H9 (cell line): ENCODE measurements around the gene ADCY1. TPM values are rescaled to one million over a fixed set of nuclear protein-coding genes. Genes with fewer than 3 reads are reported as not detected.

Experiments
- DNase-seq: peaks from one replicate; pipeline ENCODE4 v3.0.0-alpha.2; 2017
- H2AFZ ChIP-seq: one replicate; pipeline ENCODE4 v1.6.1; 2013; ENCODE audit warnings: mild to moderate bottlenecking, low read length, control low read depth, moderate library complexity
- H2AK5ac ChIP-seq: 2 replicates; pipeline ENCODE4 v1.6.1; 2013; ENCODE audit warnings: low read length, control low read depth, mixed read lengths; ENCODE audit not compliant: insufficient read length
- H2BK120ac ChIP-seq: one replicate; pipeline ENCODE4 v1.6.1; 2013; ENCODE audit warnings: low read depth, mild to moderate bottlenecking, low read length, control low read depth, inconsistent platforms; ENCODE audit not compliant: poor library complexity, severe bottlenecking
- H2BK12ac ChIP-seq: 2 replicates; pipeline ENCODE4 v1.6.1; 2013; ENCODE audit warnings: low read length, control low read depth, mixed read lengths, low read depth; ENCODE audit not compliant: insufficient read length
- H2BK15ac ChIP-seq: 2 replicates; pipeline ENCODE4 v1.6.1; 2013; ENCODE audit warnings: low read depth, low read length, control low read depth
- H2BK20ac ChIP-seq: one replicate; pipeline ENCODE4 v1.6.1; 2013; ENCODE audit warnings: low read depth, mild to moderate bottlenecking, low read length, control low read depth, inconsistent platforms; ENCODE audit not compliant: poor library complexity, severe bottlenecking
- H2BK5ac ChIP-seq: 2 replicates; pipeline ENCODE4 v1.6.1; 2013; ENCODE audit warnings: low read length, control low read depth, mixed read lengths; ENCODE audit not compliant: insufficient read length
- H3K14ac ChIP-seq: 2 replicates; pipeline ENCODE4 v1.6.1; 2013; ENCODE audit warnings: low read length, control low read depth; ENCODE audit not compliant: insufficient read depth
- H3K18ac ChIP-seq: 2 replicates; pipeline ENCODE4 v1.6.1; 2013; ENCODE audit warnings: low read depth, mild to moderate bottlenecking, mixed read lengths, low read length, control low read depth; ENCODE audit not compliant: insufficient read length
- H3K23ac ChIP-seq: 2 replicates; pipeline ENCODE4 v1.6.1; 2013; ENCODE audit warnings: low read length, control low read depth, mixed read lengths, low read depth; ENCODE audit not compliant: insufficient read length
- H3K23me2 ChIP-seq: 2 replicates; pipeline ENCODE4 v1.6.1; 2013; ENCODE audit warnings: low read depth, mild to moderate bottlenecking, mixed read lengths, low read length, control low read depth; ENCODE audit not compliant: insufficient read length, poor library complexity, severe bottlenecking
- H3K27ac ChIP-seq: 2 replicates; pipeline ENCODE4 v1.5.1; 2013; ENCODE audit warnings: low read length, control low read depth, mixed read lengths, low read depth; ENCODE audit not compliant: insufficient read length
- H3K27me3 ChIP-seq: 2 replicates; pipeline ENCODE4 v1.6.1; 2013; ENCODE audit warnings: low read length, control low read depth, inconsistent platforms; ENCODE audit not compliant: insufficient read depth
- H3K4ac ChIP-seq: 2 replicates; pipeline ENCODE4 v1.6.1; 2013; ENCODE audit warnings: low read depth, mild to moderate bottlenecking, control low read depth, inconsistent platforms, low read length, moderate library complexity
- H3K4me1 ChIP-seq: 2 replicates; pipeline ENCODE4 v1.6.1; 2013; ENCODE audit warnings: low read length, control low read depth, inconsistent platforms; ENCODE audit not compliant: insufficient read depth
- H3K4me2 ChIP-seq: 2 replicates; pipeline ENCODE4 v1.6.1; 2013; ENCODE audit warnings: low read length, control low read depth, mixed read lengths; ENCODE audit not compliant: insufficient read length, insufficient read depth
- H3K56ac ChIP-seq: 2 replicates; pipeline ENCODE4 v1.6.1; 2013; ENCODE audit warnings: low read depth, mild to moderate bottlenecking, mixed read lengths, low read length, control low read depth; ENCODE audit not compliant: insufficient read length
- H3K79me1 ChIP-seq: 2 replicates; pipeline ENCODE4 v1.6.1; 2013; ENCODE audit warnings: low read depth, mild to moderate bottlenecking, moderate library complexity, low read length, control low read depth, inconsistent platforms; ENCODE audit not compliant: insufficient read depth, poor library complexity, severe bottlenecking
- H3K79me2 ChIP-seq: 2 replicates; pipeline ENCODE4 v1.6.1; 2013; ENCODE audit warnings: low read length, control low read depth, inconsistent platforms; ENCODE audit not compliant: insufficient read depth
- H3K9ac ChIP-seq: 2 replicates; pipeline ENCODE4 v1.6.1; 2013; ENCODE audit warnings: low read length, control low read depth, mixed read lengths; ENCODE audit not compliant: insufficient read length; ENCODE audit errors: extremely low read depth
- H3K9me3 ChIP-seq: one replicate; pipeline ENCODE4 v1.6.1; 2013; ENCODE audit warnings: low read depth, low read length, inconsistent platforms; ENCODE audit not compliant: control insufficient read depth
- H3T11ph ChIP-seq: one replicate; pipeline ENCODE4 v1.6.1; 2013; ENCODE audit warnings: mild to moderate bottlenecking, low read length, control low read depth, inconsistent platforms
- H4K20me1 ChIP-seq: one replicate; pipeline ENCODE4 v1.6.1; 2013; ENCODE audit not compliant: control insufficient read depth, insufficient read length, insufficient read depth
- H4K5ac ChIP-seq: 2 replicates; pipeline ENCODE4 v1.6.1; 2013; ENCODE audit warnings: low read depth, mild to moderate bottlenecking, mixed read lengths, low read length, control low read depth; ENCODE audit not compliant: insufficient read length
- H4K8ac ChIP-seq: replicated peaks from 2 replicates; pipeline ENCODE4 v1.6.1; 2013; ENCODE audit warnings: low read length, control low read depth, mixed read lengths, low read depth; ENCODE audit not compliant: insufficient read length
- H4K91ac ChIP-seq: 2 replicates; pipeline ENCODE4 v1.6.1; 2013; ENCODE audit warnings: low read depth, mild to moderate bottlenecking, moderate library complexity, mixed read lengths, low read length, control low read depth; ENCODE audit not compliant: insufficient read length
- H3K27ac Mint-ChIP-seq, 3 experiments: 2 replicates in 2 of 3; 3 replicates in 1 of 3; pipeline ENCODE4 v1.8.0; 2020 to 2021; ENCODE audit warnings: mixed read lengths in 3 of 3, mild to moderate bottlenecking in 1 of 3, moderate library complexity in 1 of 3
- H3K27me3 Mint-ChIP-seq: 2 replicates; pipeline ENCODE4 v1.8.0; 2021; ENCODE audit warnings: low read depth, mild to moderate bottlenecking, moderate library complexity, mixed read lengths
- H3K36me3 Mint-ChIP-seq, 3 experiments: 2 replicates in 2 of 3; 3 replicates in 1 of 3; pipeline ENCODE4 v1.8.0; 2020 to 2021; ENCODE audit warnings: low read depth in 3 of 3, mixed read lengths in 3 of 3; ENCODE audit not compliant: insufficient read depth in 1 of 3
- H3K4me1 Mint-ChIP-seq, 2 experiments: 2 replicates each; pipeline ENCODE4 v1.8.0; 2020; ENCODE audit warnings: mixed read lengths in 2 of 2
- H3K4me3 Mint-ChIP-seq, 2 experiments: 2 replicates in 1 of 2; 3 replicates in 1 of 2; pipeline ENCODE4 v1.8.0; 2020 to 2021; ENCODE audit warnings: mild to moderate bottlenecking in 2 of 2, mixed read lengths in 2 of 2, moderate library complexity in 1 of 2
- H3K9me3 Mint-ChIP-seq, 2 experiments: 2 replicates in 1 of 2; 3 replicates in 1 of 2; pipeline ENCODE4 v1.8.0; 2020; ENCODE audit warnings: mild to moderate bottlenecking in 2 of 2, mixed read lengths in 2 of 2, moderate library complexity in 1 of 2
- CTCF ChIP-seq: fragments of 200-600 bp; sonication (generic); conservative IDR thresholded peaks from 3 replicates; pipeline ENCODE4 v1.8.0; 2021; ENCODE audit warnings: antibody characterized with exemption, mild to moderate bottlenecking
- WGBS: extraction: QIAGEN DNeasy Blood & Tissue Kit; methylation state at CpG from one replicate; pipeline ENCODE4 v1.1.7; 2013; ENCODE audit warnings: missing lambda C conversion rate, low lambda C conversion rate, mixed read lengths; ENCODE audit not compliant: insufficient read length; ENCODE audit errors: extremely low coverage; 5-methylcytosine and 5-hydroxymethylcytosine counted together
- total RNA-seq: library from RNA; stranded (reverse); gene quantifications from 2 replicates; pipeline ENCODE4 v1.2.1, GENCODE V29; 2021

ADCY1 gene
- total RNA-seq, 1 experiment from 2014 or later = 21.6 TPM

DNA sequence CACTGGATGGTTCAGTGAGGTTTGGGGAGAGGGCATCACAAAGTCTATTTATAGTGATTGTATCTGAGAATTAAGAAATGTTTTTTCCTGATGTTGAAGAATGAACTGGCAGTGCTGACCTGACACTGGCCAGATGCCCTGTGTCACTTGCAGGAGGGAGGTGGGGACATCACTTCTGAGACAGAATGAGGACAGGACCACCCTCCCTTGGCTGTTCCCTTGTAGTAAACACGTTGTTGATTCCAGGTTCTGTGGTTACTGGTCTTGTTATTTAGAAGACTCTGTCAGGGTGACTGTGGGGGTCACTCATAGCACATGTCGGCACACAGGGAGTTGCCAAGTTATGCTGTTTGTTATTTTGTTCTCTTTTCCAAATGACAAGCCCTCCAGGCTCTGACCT is 126.4 kb downstream of the ADCY1 start:
- TF ChIP-seq CTCF = no peak
- no CpG with 5 or more reads among the region's 2 CpGs for WGBS
- no peaks in the 10 kb centered on the region for H3K4me1 ChIP-seq

More for the DNA sequence above, 126.4 kb downstream of the ADCY1 start:
- Mint-ChIP-seq H3K4me3 (no peak overlapping the region), H3K27me3 (no peaks in the 10 kb centered on the region; the same call in 1 of the 2 replicates), H3K27ac (no peak overlapping the region; a peak in 1 of 7 replicates), H3K4me1 (no peaks in the 10 kb centered on the region), H3K9me3 (no peaks in the 10 kb centered on the region), H3K36me3 (peaks cover 8 to 9% (median 9%) of the 10 kb centered on the region in 3 experiments; a peak in 5 of 7 replicates)
- Histone ChIP-seq H4K20me1 (peaks cover 2% of the 10 kb centered on the region), H3K9me3 (no peaks in the 10 kb centered on the region), H2BK12ac (no peak overlapping the region), H2BK15ac (no peak overlapping the region), H2BK120ac (no peak overlapping the region), H3K27me3 (no peaks in the 10 kb centered on the region), H3K23me2 (no peaks in the 10 kb centered on the region), H3K9ac (no peak overlapping the region), H3K4me2 (no peak overlapping the region), H3K23ac (no peak overlapping the region), H3K14ac (no peak overlapping the region), H4K5ac (no peak overlapping the region), H2AK5ac (no peak overlapping the region), H2BK5ac (no peak overlapping the region), H3T11ph (no peak overlapping the region), H2AFZ (no peak overlapping the region), H3K27ac (no peak overlapping the region), H3K18ac (no peak overlapping the region), H4K91ac (no peak overlapping the region), H3K79me1 (no peaks in the 10 kb centered on the region), H3K56ac (no peak overlapping the region), H3K4ac (no peak overlapping the region), H4K8ac (no peak overlapping the region), H3K79me2 (no peaks in the 10 kb centered on the region), H2BK20ac (no peak overlapping the region)
- DNase-seq = no peak
